ENCODE results near the gene NEK2.

DNA sequence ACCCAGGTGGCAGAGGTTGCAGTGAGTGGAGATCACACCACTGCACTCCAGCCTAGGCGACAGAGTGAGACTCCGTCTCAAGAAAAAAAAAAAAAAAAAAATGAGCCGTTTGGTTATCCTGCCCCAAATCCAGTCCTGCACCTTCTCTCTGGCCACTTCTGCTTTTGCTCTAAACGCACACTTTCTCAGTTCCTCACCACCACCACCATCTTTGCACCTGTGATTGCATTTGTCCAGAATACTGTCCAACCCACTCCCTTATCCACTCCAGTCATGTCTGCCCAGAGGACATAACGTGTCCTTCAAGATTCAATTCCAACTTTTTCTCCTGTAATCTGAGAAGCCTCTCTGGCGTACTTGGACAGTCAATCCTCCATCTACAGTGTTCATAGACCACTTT is 2.2 kb upstream of the NEK2 start:
- TF ChIP-seq, protein P1, sequence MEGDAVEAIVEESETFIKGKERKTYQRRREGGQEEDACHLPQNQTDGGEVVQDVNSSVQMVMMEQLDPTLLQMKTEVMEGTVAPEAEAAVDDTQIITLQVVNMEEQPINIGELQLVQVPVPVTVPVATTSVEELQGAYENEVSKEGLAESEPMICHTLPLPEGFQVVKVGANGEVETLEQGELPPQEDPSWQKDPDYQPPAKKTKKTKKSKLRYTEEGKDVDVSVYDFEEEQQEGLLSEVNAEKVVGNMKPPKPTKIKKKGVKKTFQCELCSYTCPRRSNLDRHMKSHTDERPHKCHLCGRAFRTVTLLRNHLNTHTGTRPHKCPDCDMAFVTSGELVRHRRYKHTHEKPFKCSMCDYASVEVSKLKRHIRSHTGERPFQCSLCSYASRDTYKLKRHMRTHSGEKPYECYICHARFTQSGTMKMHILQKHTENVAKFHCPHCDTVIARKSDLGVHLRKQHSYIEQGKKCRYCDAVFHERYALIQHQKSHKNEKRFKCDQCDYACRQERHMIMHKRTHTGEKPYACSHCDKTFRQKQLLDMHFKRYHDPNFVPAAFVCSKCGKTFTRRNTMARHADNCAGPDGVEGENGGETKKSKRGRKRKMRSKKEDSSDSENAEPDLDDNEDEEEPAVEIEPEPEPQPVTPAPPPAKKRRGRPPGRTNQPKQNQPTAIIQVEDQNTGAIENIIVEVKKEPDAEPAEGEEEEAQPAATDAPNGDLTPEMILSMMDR (conservative IDR thresholded peaks at IDR 0.05 in 1 of 2, IDR thresholded peaks at IDR 0.05 in 1 of 2; ENCODE audit: extremely low read depth in 1 of 2, insufficient read depth in 1 of 2, low read depth in 1 of 2, low read length in 2 of 2) = no peak
- TF ChIP-seq EZH2 (IDR thresholded peaks at IDR 0.05; ENCODE audit: borderline replicate concordance, low read length) = no peak
